ENCODE data around the gene LIN9. TPM values are rescaled to one million over a fixed set of nuclear protein-coding genes. Genes with fewer than 3 reads are reported as not detected.

Gene LIN9
- total RNA-seq (1 to 10 TPM; 5.0 to 5.5 TPM), polyA plus RNA-seq (1 to 10 TPM; 2.8 to 3.8 TPM)

GRCh38 chr1:226308723-226309397 lies at the start of gene LIN9:
TSS of gene LIN9 (minus strand) at chr1:226309164. CDS start at chr1:226309139, 25 bp downstream.
- peak within 1 kb of the TSS; percentile 78 to 93 (median 89) for H3K27ac Mint-ChIP-seq
- POLR2A ChIA-PET (ENCODE audit: partially characterized antibody), result interaction anchor here (0.7 to 1.7 kb wide), 11 partner anchors 12 to 631 kb away, joined by 3 to 11 read pairs (median 4); partner anchors contain the start of genes COQ8A, H3-3A, PARP1 and SDE2
- peaks cover 12 to 20% (median 15%) of the 10 kb centered on the region in 4 donors for H3K4me1 Mint-ChIP-seq

GRCh38 chr1:226357416-226357815 lies 48.5 kb upstream of the LIN9 start:
- ChIA-PET CTCF (ENCODE audit: partially characterized antibody) (no interaction called here), POLR2A (ENCODE audit: partially characterized antibody) (no interaction called here)
- Histone ChIP-seq H3K9me3 (ENCODE audit: control insufficient read depth in 1 of 2, low read length in 2 of 2) (no peaks in the 10 kb centered on the region), H3K27ac (ENCODE audit: low read depth, low read length) (no peak overlapping the region), H3K36me3 (ENCODE audit: insufficient read depth, low read length) (peaks cover 37% of the 10 kb centered on the region), H3K4me3 (ENCODE audit: low read length in 2 of 2) (no peak overlapping the region), H3K27me3 (ENCODE audit: insufficient read depth, low read length) (no peaks in the 10 kb centered on the region), H3K4me1 (ENCODE audit: insufficient read depth, low read length) (no peaks in the 10 kb centered on the region)
- H3K27me3 Mint-ChIP-seq, result no peaks in the 10 kb centered on the region
- peak overlapping the region in 4 of 7 donors; percentile 9 to 65 (median 40) for H3K27ac Mint-ChIP-seq
- intact Hi-C loops (cut with micrococcal nuclease), result no loop called here
- H3K9me3 Mint-ChIP-seq, result no peaks in the 10 kb centered on the region
- no peaks in the 10 kb centered on the region for H3K4me1 Mint-ChIP-seq
- H3K36me3 Mint-ChIP-seq, result peaks cover 55 to 58% of the 10 kb centered on the region in 2 donors
- DNase-seq, result no peak
- H3K4me3 Mint-ChIP-seq, result no peak overlapping the region

More at GRCh38 chr1:226308723-226309397, at the start of gene LIN9:
- peaks cover 5 to 7% of the 10 kb centered on the region in 2 donors for H3K27me3 Mint-ChIP-seq
- intact Hi-C loops (cut with micrococcal nuclease), result loop anchor here (5.0 kb wide), 2 partner anchors 98 to 122 kb away; partner anchors contain the start of genes ACBD3 and PARP1
- H3K27me3 ChIP-seq (ENCODE audit: insufficient read depth, low read length), result no peaks in the 10 kb centered on the region
- DNase-seq, result peak; percentile 85 to 91 (median 87)
- H3K36me3 Mint-ChIP-seq, result peaks cover 0 to 9% of the 10 kb centered on the region in 2 donors
- H3K4me1 ChIP-seq (ENCODE audit: insufficient read depth, low read length), result peaks cover 10% of the 10 kb centered on the region
- H3K36me3 ChIP-seq (ENCODE audit: insufficient read depth, low read length), result no peaks in the 10 kb centered on the region
- peak within 1 kb of the TSS; percentile 84 to 85 for H3K4me3 ChIP-seq (ENCODE audit: low read length in 2 of 2)
- H3K9me3 ChIP-seq (ENCODE audit: control insufficient read depth in 1 of 2, low read length in 2 of 2), result no peaks in the 10 kb centered on the region
- CTCF ChIA-PET (ENCODE audit: partially characterized antibody), result interaction anchor here (1.1 to 2.1 kb wide), 3 partner anchors 24 to 199 kb away, joined by 3 to 12 read pairs (median 5); partner anchors contain the start of gene PARP1
- peak within 1 kb of the TSS; percentile 91 to 95 (median 92) for H3K4me3 Mint-ChIP-seq
- H3K9me3 Mint-ChIP-seq, result no peaks in the 10 kb centered on the region
- peak within 1 kb of the TSS; percentile 70 for H3K27ac ChIP-seq (ENCODE audit: low read depth, low read length)

DNA sequence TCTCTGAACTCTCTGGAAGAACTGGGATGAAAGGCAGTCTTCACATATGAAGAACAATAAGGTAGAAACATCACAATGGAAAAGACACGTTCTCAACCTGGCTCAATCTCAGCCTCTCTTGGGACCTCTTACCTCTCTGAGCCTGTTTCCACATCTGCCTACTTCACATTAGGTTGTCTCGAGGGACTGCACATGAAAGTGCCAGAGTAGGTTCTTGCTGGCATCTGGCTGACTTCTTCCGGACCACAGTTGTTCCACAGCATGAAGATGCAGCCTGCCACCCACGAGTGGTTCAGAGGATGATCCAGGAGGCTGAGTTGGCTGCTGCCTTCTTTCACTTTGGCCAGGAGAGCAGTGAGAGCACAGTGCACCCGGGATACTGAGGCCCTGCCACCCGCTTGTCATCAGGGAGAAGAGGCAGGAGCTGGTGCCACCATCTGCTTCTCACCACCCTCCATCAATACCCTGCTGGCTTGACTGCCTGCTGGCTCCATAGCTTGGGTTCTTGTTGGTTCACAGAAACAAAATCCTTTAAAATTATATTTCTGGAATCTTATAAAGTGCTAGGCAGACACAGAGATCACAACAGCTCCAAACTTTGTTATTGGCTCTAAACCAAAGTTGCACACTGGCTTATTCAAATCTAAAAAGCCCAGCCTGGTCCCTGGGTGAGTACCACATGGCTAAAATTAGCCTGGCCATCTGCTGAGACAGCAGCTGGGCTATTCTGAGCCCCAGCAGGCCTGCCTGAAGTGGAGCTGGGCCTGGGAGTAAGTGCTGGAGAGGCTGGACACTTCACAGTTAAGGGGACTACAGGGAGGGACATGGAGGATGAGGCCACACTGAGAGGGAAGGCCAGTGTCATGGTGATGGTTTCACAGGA lies 46.9 kb upstream of the LIN9 start:
- H3K9me3 ChIP-seq (ENCODE audit: control insufficient read depth in 1 of 2, low read length in 2 of 2), result no peaks in the 10 kb centered on the region
- Mint-ChIP-seq H3K4me1 (no peaks in the 10 kb centered on the region), H3K36me3 (peaks cover 43% of the 10 kb centered on the region in 2 donors), H3K9me3 (no peaks in the 10 kb centered on the region), H3K27me3 (no peaks in the 10 kb centered on the region), H3K4me3 (no peak overlapping the region), H3K27ac (peak overlapping the region in 3 of 7 donors; percentile 27 to 75 (median 68))
- H3K4me1 ChIP-seq (ENCODE audit: insufficient read depth, low read length), result no peaks in the 10 kb centered on the region
- peaks cover 23% of the 10 kb centered on the region for H3K36me3 ChIP-seq (ENCODE audit: insufficient read depth, low read length)
- intact Hi-C loops (cut with micrococcal nuclease), result no loop called here
- DNase-seq, result no peak
- POLR2A ChIA-PET (ENCODE audit: partially characterized antibody), result no interaction called here
- CTCF ChIA-PET (ENCODE audit: partially characterized antibody), result no interaction called here
- no peaks in the 10 kb centered on the region for H3K27me3 ChIP-seq (ENCODE audit: insufficient read depth, low read length)
- no peak overlapping the region for H3K4me3 ChIP-seq (ENCODE audit: low read length in 2 of 2)
- H3K27ac ChIP-seq (ENCODE audit: low read depth, low read length), result no peak overlapping the region

DNA sequence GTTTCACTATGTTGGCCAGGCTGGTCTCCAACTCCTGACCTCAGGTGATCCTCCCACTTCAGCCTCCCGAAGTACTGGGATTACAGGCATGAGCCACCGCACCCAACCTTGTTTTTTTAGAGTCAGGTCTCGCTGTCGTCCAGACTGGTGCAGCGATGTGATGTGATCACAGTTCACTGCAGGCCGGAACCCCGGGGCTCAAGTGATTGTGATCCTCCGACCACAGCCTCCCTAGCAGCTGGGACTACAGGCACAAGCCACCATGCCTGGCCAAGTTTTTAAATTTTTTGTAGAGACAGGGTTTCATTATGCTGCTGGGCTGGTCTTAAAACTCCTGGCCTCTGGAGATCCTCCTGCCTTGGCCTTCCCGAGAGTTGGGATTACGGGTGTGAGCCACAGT lies 46.1 kb upstream of the LIN9 start:
- Mint-ChIP-seq H3K9me3 (no peaks in the 10 kb centered on the region), H3K36me3 (peaks cover 34 to 35% of the 10 kb centered on the region in 2 donors), H3K4me1 (no peaks in the 10 kb centered on the region), H3K27me3 (no peaks in the 10 kb centered on the region), H3K4me3 (no peak overlapping the region), H3K27ac (no peak overlapping the region)
- DNase-seq, result no peak
- peaks cover 17% of the 10 kb centered on the region for H3K36me3 ChIP-seq (ENCODE audit: insufficient read depth, low read length)
- H3K4me3 ChIP-seq (ENCODE audit: low read length in 2 of 2), result no peak overlapping the region
- no peaks in the 10 kb centered on the region for H3K9me3 ChIP-seq (ENCODE audit: control insufficient read depth in 1 of 2, low read length in 2 of 2)
- no peak overlapping the region for H3K27ac ChIP-seq (ENCODE audit: low read depth, low read length)
- no peaks in the 10 kb centered on the region for H3K27me3 ChIP-seq (ENCODE audit: insufficient read depth, low read length)
- H3K4me1 ChIP-seq (ENCODE audit: insufficient read depth, low read length), result no peaks in the 10 kb centered on the region
- POLR2A ChIA-PET (ENCODE audit: partially characterized antibody), result no interaction called here
- intact Hi-C loops (cut with micrococcal nuclease), result no loop called here
- CTCF ChIA-PET (ENCODE audit: partially characterized antibody), result no interaction called here

- Mint-ChIP-seq H3K36me3 (peaks cover 25% of the 10 kb centered on the region in 2 donors), H3K4me3 (no peak overlapping the region), H3K9me3 (no peaks in the 10 kb centered on the region), H3K27me3 (no peaks in the 10 kb centered on the region), H3K4me1 (no peaks in the 10 kb centered on the region), H3K27ac (peak overlapping the region in 2 of 7 donors; percentile 57 to 66)
- Histone ChIP-seq H3K4me1 (ENCODE audit: insufficient read depth, low read length) (no peaks in the 10 kb centered on the region), H3K27ac (ENCODE audit: low read depth, low read length) (no peak overlapping the region), H3K4me3 (ENCODE audit: low read length in 2 of 2) (no peak overlapping the region), H3K36me3 (ENCODE audit: insufficient read depth, low read length) (peaks cover 6% of the 10 kb centered on the region), H3K27me3 (ENCODE audit: insufficient read depth, low read length) (no peaks in the 10 kb centered on the region), H3K9me3 (ENCODE audit: control insufficient read depth in 1 of 2, low read length in 2 of 2) (no peaks in the 10 kb centered on the region)
- intact Hi-C loops (cut with micrococcal nuclease), result no loop called here
- ChIA-PET CTCF (ENCODE audit: partially characterized antibody) (no interaction called here), POLR2A (ENCODE audit: partially characterized antibody) (no interaction called here)
- no peak for DNase-seq
Observed at GRCh38 chr1:226353698-226354525, 44.9 kb upstream of the LIN9 start.

DNA sequence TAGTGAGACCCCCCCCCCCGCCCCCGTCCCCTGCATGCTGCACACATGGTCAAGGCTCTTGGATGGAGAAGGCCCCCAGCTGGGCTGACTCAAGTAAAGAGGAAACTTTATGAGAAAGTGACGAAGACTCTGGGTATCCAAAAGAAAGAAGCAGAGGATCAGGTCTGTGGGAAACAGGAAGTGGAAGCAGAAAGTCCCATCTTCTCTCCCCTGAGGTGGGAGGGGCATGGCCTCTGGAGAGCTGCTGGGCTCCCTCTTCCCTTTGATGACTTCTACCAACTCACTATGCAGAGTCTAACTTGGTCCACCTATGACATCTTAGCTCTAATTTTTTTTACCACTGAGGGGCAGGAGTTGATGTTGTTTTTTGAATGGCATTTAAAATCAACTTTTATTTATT lies 42.7 kb upstream of the LIN9 start:
- no peaks in the 10 kb centered on the region for H3K9me3 Mint-ChIP-seq
- H3K4me3 Mint-ChIP-seq, result no peak overlapping the region
- no peak for DNase-seq
- ChIA-PET CTCF (ENCODE audit: partially characterized antibody) (no interaction called here), POLR2A (ENCODE audit: partially characterized antibody) (no interaction called here)
- intact Hi-C loops (cut with micrococcal nuclease), result no loop called here
- no peaks in the 10 kb centered on the region for H3K4me1 Mint-ChIP-seq
- H3K27me3 Mint-ChIP-seq, result no peaks in the 10 kb centered on the region
- H3K4me1 ChIP-seq (ENCODE audit: insufficient read depth, low read length), result no peaks in the 10 kb centered on the region
- no peaks in the 10 kb centered on the region for H3K27me3 ChIP-seq (ENCODE audit: insufficient read depth, low read length)
- H3K27ac ChIP-seq (ENCODE audit: low read depth, low read length), result no peak overlapping the region
- no peaks in the 10 kb centered on the region for H3K36me3 ChIP-seq (ENCODE audit: insufficient read depth, low read length)
- no peaks in the 10 kb centered on the region for H3K9me3 ChIP-seq (ENCODE audit: control insufficient read depth in 1 of 2, low read length in 2 of 2)
- no peak overlapping the region for H3K4me3 ChIP-seq (ENCODE audit: low read length in 2 of 2)
- H3K27ac Mint-ChIP-seq, result no peak overlapping the region
- H3K36me3 Mint-ChIP-seq, result peaks cover 5 to 10% of the 10 kb centered on the region in 2 donors

- CTCF ChIA-PET (ENCODE audit: partially characterized antibody), result no interaction called here
- no peaks in the 10 kb centered on the region for H3K36me3 ChIP-seq (ENCODE audit: insufficient read depth, low read length)
- no peaks in the 10 kb centered on the region for H3K27me3 Mint-ChIP-seq
- POLR2A ChIA-PET (ENCODE audit: partially characterized antibody), result no interaction called here
- no peak for DNase-seq
- H3K9me3 ChIP-seq (ENCODE audit: control insufficient read depth in 1 of 2, low read length in 2 of 2), result no peaks in the 10 kb centered on the region
- H3K9me3 Mint-ChIP-seq, result no peaks in the 10 kb centered on the region
- no peaks in the 10 kb centered on the region for H3K4me1 Mint-ChIP-seq
- no peaks in the 10 kb centered on the region for H3K27me3 ChIP-seq (ENCODE audit: insufficient read depth, low read length)
- no peak overlapping the region for H3K27ac ChIP-seq (ENCODE audit: low read depth, low read length)
- intact Hi-C loops (cut with micrococcal nuclease), result no loop called here
- no peaks in the 10 kb centered on the region for H3K4me1 ChIP-seq (ENCODE audit: insufficient read depth, low read length)
- H3K4me3 Mint-ChIP-seq, result no peak overlapping the region
- no peak overlapping the region for H3K4me3 ChIP-seq (ENCODE audit: low read length in 2 of 2)
- no peak overlapping the region for H3K27ac Mint-ChIP-seq
- H3K36me3 Mint-ChIP-seq, result peaks cover 0 to 1% of the 10 kb centered on the region in 2 donors
Observed at GRCh38 chr1:226350519-226350865, 41.5 kb upstream of the LIN9 start.

Measured in CD4-positive, alpha-beta memory T cell (primary cell).